DMS114 treated with DMSO at 0.1 percent for 48 hours (cell line): ENCODE results near the gene ADIRF.
"Not testable (repeated sequence)": the region's sequence is repeated elsewhere in the genome, so short reads cannot be mapped to it uniquely, and the experiment has no call there.

ENCODE experiments used
- DNase-seq: peaks from one replicate; lab custom pipeline; 2025; ENCODE audit not compliant: unreplicated experiment; lab: John Stamatoyannopoulos, UW

Gene ADIRF

GRCh38 chr10:86968271-86968993 is at the start of gene ADIRF:
TSS of gene ADIRF (plus strand) at chr10:86968482. CDS start at chr10:86968545, 63 bp downstream.
- no peak for DNase-seq

- DNase-seq = no peak
These were observed 45.7 kb upstream of the ADIRF start for GRCh38 chr10:86922553-86922961.

- no peak for DNase-seq
These were observed 38.6 kb upstream of the ADIRF start for GRCh38 chr10:86929468-86930380.

- DNase-seq = no peak
These were observed 36.4 kb upstream of the ADIRF start for GRCh38 chr10:86931872-86932271.

- DNase-seq = no peak
These were observed 35.6 kb upstream of the ADIRF start for GRCh38 chr10:86932674-86933073.

GRCh38 chr10:86934162-86934711 is 34.0 kb upstream of the ADIRF start:
- DNase-seq = not testable (repeated sequence)

GRCh38 chr10:86936661-86937501 is 31.4 kb upstream of the ADIRF start:
- DNase-seq = no peak

- DNase-seq = no peak
These were observed 30.7 kb upstream of the ADIRF start for GRCh38 chr10:86937502-86938154.

GRCh38 chr10:86938260-86938659 is 30.0 kb upstream of the ADIRF start:
- DNase-seq = no peak

- DNase-seq = not testable (repeated sequence)
These were observed 28.2 kb upstream of the ADIRF start for GRCh38 chr10:86940076-86940475.

- no peak for DNase-seq
These were observed 27.6 kb upstream of the ADIRF start for GRCh38 chr10:86940677-86941076.

- DNase-seq = no peak
These were observed 26.9 kb upstream of the ADIRF start for GRCh38 chr10:86941426-86941825.

- no peak for DNase-seq
These were observed 26.3 kb upstream of the ADIRF start for GRCh38 chr10:86941991-86942421.

- no peak for DNase-seq
These were observed 25.6 kb upstream of the ADIRF start for GRCh38 chr10:86942441-86943315.

GRCh38 chr10:86943316-86944030 is 24.8 kb upstream of the ADIRF start:
- no peak for DNase-seq

GRCh38 chr10:86944031-86944419 is 24.3 kb upstream of the ADIRF start:
- no peak for DNase-seq

GRCh38 chr10:86944471-86944870 is 23.8 kb upstream of the ADIRF start:
- no peak for DNase-seq

GRCh38 chr10:86944907-86945306 is 23.4 kb upstream of the ADIRF start:
- no peak for DNase-seq
